GM18507 (cell line): ENCODE results near the gene EXTL1.

Source experiments
- DNase-seq: peaks from one replicate; pipeline ENCODE4 v3.0.0; 2011; ENCODE audit warnings: low read depth; ENCODE audit not compliant: insufficient read length; ENCODE audit errors: extremely low spot score
- FAIRE-seq: peaks from 2 replicates; lab custom pipeline; 2011; peaks lifted over from hg19 to GRCh38; lab: Jason Lieb, UNC

EXTL1 gene

DNA sequence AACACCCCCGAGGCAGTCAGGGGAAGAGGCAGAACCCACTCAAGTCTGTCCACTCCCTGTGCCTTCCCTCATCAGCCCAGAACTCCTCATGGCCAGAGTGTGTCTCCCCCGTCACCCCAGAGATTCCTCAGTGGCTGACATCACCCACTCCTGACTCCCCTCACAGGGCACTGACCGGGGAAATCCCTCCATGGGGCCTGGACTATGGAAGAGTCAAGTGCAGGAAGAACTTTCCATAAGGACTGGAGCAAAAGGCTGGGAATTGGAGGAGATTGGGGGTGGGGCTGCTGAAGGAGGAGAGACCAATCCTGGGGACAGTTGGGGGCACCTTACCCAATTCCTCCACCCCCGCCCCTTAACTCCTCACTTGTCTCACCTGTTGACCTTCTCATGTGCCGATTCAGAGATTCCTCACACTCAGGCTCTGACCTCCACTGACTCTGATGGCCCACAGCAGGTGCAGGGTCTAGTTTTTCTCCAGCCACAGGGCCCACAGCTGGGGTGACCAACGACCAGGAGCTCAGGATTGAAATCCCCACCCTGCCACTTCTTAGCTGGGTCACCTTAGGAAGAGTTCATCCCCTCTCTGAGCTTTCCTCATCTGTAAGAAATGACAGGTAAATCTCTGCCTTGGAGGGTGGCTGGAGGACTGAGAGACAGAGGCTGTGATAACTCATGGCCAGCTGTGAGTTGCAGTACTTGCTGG, 481 bp upstream of the EXTL1 start:
- FAIRE-seq: no peak

DNA sequence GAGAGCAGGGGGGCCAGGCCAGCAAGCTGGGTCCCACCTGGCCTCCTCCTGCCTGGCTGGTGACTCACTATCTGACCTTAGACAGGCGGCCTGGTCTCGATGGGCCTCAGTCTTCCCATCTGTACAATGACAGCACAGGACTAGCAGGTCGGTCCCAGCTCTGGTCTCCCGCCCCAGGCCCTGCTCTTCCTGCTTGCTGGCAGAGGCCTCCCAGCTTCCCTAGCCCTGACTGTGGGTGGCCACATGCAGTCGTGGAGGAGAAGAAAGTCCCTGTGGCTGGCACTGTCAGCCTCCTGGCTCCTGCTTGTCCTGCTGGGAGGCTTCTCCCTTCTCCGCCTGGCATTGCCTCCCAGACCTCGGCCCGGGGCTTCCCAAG, 817 bp downstream of the EXTL1 start:
- no peak for DNase-seq
- no peak for FAIRE-seq

More for the DNA sequence above, 481 bp upstream of the EXTL1 start:
- DNase-seq: no peak

DNA sequence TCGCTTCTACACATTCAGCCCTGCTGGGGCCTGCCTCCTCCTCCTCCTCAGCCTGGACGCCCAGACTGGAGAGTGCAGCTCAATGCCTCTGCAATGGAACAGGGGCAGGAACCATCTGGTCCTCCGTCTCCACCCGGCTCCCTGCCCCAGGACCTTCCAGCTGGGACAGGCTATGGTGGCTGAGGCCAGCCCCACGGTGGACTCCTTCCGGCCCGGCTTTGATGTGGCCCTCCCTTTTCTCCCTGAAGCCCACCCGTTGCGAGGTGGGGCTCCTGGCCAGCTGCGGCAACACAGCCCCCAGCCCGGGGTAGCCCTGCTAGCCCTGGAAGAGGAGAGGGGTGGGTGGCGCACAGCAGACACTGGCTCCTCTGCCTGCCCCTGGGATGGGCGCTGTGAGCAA, 1.4 kb downstream of the EXTL1 start:
- DNase-seq (no peak), FAIRE-seq (no peak)

DNA sequence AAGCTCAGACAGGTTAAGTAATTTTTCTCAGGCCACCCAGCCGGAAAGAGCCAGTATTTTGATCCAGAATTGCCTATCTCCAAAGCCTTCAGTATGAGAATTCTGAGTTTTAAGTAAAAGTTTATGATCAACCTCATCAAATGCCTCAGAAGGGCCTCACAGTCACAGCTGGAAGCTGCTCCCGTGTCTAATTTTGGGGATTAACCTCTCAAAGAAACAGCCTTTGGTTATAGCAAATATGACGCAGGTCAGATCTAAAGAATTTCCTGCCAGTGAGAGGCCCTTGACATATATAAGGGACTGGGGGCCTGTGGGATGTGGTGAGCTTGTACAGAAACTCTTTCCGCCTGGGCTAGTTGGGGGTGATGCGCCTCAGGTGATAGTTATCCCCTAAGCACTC, 2.3 kb downstream of the EXTL1 start:
- FAIRE-seq (no peak), DNase-seq (no peak)

DNA sequence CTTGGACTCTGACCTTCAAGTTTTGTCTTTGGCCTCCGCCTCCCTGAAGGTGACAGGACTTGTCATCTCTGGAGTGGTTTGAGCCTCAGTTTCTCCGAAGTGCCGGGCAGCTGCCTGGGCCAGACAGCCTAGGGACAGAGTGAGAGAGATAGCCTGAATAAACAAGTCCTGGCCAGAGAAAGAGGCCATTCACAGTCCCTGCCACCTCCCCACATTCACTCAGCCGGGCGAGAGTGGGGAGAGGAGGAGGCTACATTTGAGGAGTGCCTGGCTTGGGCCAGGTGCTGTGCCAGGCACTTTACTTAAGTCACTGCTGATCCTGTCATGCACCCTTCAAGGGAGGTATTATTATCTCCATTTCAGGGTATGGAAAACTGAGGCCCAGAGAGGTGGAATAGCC, 3.5 kb downstream of the EXTL1 start:
- DNase-seq (no peak), FAIRE-seq (no peak)

DNA sequence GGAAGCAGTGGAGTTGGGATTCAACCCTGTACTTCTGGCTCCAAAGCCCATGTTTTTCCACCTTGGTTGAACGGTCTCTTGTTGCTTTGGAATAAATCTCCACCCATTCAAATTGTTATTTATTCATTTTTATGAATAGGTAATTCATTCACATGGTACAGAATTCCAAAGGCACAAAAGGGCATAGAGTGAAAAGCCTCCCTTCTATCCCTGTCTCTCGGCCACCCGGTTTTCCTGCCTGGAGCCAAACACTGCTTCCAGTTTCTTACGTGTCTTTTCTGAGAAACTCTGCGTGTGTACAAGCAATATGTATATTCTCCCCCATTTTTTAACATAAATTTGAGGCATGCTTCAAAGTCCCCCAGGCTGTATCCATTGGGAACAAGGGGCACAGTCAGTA, 3.9 kb downstream of the EXTL1 start:
- FAIRE-seq (no peak), DNase-seq (no peak)

DNA sequence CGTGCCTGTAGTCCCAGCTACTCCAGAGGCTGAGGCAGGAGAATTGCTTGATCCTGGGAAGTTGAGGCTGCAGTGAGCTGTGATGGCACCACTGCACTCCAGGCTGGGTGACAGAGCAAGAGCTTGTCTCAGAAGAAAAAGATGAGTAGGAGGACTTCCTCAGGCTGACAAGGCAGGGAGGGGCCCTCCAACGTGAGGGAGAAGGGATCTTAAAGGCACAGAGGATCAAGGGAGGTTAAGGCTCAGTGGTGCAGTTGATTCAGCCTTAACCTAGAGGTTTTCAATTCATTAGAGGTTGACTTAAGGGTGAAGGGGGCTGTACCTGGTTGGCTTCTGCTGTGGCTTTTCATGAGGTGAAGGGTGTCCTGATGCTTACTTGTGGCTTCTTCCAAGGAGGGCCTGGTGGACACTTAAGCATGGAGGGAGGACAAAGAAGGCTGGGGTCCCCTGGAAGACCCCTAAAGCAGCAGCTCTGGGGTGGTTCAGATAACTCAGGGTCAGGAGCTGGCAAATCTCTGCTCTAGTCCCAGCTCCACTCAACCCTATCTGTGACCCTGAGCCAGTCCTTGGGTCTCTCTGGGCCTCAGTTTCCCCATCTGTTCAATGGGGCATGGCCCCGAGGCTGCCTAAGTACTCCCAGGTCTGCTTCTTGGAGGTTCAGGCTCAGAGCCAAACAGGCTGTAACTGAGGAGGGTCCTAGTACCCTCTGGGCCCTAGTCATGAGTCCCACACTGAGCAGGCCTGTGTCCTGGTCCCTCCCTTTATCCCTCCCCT, 6.3 kb downstream of the EXTL1 start:
- DNase-seq (no peak), FAIRE-seq (no peak)

DNA sequence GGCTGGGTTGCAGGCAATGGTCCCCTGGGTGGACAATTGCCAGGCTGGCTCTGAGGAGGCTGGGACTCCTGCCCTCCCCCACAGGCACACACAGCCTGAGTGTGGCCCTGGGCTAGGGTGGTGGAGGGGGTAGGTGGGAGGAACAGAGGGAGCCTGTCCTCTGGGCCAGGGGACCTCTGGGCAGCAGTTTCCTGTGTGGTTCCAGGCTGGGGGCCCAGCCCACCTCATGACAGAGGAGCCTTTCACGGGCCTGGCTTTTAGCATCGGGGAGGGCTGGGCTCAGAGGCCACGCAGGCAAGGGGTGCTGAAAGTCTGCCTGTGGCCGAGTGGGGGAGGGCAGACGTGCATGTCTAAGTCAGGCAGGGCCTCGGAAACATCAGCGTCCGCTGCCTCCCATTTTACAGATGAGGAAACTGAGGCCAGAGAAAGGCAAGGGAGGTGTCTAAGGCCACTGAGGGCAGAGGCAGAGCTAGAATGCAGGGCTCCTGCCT, 7.0 kb downstream of the EXTL1 start:
- DNase-seq (no peak), FAIRE-seq (no peak)

DNA sequence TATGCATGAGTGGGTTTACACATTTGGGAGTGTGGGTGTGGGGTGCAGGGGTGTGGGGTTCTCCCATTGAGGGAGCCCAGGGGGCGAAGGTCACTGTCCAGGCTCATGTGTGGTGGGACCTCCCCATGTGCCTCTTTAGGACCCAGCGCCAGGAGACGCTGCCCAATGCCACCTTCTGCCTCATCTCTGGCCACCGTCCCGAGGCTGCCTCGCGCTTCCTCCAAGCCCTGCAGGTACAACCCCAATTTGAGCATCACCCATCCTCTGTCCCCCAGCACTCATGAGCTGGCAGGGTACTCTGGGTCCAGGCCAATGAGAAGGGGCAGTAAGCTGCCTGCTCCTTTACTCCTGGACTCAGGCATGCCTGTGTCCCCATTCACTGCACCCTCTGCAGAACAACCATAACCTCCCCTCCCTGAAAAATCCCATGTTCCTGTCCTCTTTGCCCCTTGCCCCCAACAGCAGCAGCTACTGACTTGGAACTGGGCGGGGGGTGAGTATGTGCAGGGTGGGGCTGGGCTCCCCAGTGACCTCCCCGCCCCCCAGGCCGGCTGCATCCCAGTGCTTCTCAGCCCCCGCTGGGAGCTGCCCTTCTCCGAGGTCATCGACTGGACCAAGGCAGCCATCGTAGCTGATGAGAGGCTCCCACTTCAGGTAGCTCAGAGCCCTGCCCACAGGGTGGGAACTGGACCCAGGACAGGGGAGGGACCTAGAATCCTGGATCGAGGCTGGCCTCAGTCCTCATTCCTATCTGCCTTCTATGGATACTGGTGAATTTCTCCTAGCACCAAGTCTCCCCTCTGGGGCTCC, 7.7 kb downstream of the EXTL1 start:
- no peak for FAIRE-seq

DNA sequence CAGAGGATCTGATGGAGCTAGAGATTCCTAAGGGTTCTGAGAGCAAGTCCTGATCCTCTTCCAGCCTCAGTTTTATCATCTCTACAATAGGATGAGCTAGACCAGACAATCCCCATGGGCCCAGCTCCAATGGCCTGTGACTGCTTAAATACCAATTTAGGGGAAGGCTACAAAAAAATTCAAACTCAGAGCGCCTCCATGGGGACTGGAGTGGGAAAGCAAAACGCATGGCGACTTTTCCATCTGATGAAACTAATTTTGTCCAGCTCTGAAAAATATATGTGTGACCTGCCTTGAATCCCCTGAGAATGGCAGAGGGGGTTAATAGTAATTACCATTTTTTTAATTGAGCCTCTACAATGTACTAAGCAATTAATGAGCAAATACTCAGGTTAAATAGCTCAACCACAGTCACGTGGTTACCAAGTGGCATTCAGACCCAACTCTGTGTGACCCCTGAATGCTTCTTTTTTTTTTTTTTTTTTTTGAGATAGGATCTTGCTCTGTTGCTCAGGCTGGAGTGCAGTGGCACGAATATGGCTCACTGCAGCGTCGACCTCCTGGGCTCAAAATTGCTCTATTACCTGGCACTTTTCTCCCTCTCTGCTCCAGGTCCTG, 8.4 kb downstream of the EXTL1 start:
- DNase-seq: no peak
- FAIRE-seq: no peak

More for the DNA sequence above, 7.7 kb downstream of the EXTL1 start:
- no peak for DNase-seq

DNA sequence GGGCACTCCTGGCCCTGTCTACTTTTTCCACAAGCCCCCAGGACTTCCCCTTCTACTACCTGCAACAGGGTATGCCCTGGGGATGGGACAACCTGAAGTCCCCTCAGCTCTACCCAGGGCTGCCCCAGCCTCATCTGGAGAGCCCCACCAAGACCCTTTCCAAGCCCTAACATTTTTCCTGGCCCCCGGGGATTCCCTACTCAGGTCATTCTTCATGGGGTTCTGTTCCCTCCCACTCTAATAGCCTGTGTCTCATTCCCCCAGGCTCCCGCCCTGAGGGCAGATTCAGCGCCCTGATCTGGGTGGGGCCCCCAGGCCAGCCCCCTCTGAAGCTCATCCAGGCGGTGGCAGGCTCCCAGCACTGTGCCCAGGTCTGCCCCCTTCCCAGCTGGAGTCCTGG, 9.6 kb downstream of the EXTL1 start:
- FAIRE-seq (no peak), DNase-seq (no peak)

DNA sequence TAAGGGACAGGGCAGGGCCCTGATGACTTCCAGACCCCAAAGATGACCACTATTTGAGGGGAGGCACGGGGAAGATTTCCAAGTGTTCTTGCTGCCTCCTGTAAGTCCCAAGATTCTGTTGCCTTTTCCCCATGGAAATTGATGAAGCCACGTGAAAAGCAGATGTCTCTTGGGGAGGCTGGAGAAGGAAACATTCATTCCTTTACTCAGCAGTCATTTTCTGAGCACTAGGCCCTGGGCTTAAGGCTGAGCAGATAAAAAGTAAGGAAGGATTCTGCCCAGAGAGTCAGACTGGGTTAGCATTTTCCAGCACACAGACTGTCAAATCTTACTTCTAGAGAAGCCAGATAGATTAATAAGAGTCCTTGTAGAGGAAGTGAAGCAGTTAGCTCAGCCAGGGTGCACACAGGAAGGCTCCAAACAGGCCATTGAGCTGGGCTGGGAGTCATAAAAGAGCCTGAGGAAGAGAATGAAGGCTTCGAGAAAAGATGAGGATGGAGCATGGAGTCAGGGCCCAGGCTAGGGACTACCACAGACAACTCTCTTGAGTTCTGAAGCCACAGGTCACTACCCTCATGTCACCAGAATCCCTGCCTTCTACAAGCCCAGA, 10.1 kb downstream of the EXTL1 start:
- FAIRE-seq (no peak), DNase-seq (no peak)

DNA sequence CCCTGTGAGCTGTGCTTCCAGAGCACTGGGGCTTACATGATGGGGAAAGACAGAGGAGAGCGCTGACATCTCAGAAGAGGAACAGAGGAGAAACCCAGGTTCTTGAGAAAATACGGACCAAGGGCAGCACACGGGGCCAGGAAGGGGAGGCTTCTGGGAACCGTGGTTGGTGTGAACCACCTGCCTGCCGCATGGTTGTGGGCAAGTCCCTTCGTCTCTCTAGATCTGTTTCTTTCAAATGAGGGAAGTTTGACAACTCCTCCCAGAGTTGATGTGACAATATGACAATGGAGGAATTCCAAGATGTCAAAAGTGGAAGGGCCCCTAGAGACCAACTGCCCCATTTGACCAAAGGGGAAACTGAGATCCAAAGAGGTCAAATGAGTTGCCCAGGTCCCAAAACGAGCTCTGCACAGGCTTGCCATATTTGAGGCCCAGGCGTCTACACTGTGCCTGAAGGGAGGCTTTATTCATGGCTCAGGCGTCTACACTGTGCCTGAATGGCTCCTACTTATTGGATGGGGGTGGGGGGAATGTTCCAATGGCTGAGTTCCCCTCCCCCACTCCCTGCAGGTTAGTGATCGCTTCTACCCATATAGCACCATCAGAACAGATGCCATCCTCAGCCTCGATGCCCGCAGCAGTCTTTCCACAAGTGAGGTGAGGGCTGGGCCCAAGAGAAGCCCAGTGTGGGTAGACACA, 11.2 kb downstream of the EXTL1 start:
- no peak for DNase-seq
- FAIRE-seq: no peak

DNA sequence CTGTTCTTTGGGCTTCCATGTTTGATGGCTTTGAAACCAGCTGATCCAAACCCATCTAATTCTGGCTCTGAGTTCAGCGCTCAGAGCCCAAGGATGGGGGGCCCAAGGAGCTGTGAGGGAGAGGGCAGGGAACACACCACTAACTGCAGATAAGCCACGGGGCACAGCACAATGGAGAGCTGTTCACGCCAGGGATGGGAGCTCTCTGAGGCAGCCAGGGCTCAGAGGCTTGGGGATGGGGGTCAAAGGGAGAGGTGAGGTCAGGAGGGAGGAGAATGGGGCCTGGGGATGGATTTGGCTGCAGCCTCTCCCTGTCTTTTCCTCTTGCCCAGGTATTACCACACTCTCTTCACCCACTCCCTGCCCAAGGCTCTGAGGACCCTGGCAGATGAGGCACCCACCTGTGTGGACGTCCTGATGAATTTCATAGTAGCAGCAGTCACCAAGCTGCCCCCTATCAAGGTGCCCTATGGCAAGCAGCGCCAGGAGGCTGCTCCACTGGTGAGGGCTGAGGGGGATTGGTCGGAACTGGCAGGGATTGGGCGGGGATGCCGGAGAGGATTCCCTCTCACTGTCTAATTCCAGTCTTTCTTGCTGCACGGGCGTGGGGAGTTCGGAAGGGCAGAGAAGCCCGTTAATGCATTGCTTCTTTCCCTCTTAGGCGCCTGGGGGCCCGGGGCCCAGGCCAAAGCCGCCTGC, 13.1 kb downstream of the EXTL1 start:
- no peak for FAIRE-seq
- DNase-seq: no peak

DNA sequence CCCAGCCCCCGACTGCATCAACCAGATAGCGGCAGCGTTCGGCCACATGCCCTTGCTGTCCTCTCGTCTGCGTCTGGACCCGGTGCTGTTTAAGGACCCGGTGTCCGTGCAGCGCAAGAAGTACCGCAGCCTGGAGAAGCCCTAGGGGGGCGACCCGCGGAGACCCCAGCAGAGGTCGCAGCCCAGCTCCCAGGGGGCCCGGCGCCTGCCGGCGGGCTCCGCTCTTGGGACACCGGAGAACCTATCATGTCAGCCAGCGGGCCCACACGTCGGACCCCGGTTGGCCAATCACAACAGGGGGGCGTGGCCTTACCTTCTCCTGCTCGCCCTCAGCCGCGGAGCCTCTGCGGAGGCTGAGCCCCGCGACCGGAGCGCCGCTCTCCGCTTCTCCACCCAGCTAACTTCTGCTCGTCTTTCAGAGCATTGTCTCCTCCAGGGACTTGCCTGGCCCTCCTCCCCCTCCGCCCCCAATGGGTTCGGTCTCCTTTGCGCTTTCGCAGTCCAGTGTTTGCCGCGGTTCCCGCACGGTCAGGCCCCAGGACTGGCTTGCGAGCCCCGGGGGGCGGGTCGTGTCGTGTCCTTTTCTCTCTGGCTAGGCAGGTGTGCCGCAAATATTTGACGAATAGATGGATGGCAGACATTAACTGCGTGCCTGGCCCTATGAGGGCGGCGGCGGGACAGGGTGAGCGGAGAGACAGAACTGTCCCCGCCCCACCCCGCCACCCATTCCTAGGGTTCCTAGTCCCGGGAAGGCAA, 13.8 kb downstream of the EXTL1 start:
- FAIRE-seq: peak; percentile 93
- peak; percentile 96 for DNase-seq

DNA sequence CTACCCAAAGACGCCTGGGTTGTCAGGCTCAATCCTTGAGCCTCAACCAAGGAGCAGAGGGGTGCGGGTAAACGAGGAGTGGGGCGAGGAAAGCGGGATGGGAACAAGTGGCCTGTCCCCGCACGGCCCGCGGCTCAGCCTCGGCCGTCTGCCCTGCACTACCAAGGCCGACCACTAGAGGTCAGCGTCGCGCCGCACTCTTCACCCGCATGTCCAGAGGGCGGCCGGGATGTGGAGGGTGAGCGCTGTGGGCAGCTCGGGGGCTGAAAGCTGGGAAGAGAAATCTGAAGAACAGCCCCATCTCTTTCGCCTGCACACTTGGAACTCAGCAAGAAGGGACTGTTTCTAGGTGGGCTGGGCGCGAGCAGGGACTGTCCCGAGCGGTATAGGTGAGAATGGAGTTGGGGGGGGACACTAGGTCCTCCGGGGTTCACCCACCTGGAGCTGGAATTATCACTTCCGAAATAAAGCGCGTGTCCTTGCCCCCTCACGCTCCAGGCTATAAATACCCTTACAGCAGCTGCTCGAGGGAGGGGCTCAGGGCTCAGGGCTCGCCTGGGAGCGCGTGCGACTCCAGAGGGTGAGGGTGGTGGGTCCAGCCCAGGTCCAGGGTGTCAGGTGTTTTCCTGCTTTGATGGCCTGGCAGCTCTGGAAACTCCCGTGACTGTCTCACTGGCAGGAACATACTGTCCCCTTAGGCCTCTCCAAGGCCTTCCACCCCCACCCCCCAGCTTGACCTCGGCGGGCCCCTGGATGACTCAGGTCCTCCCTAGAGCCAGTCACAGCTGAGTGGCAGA, 14.6 kb downstream of the EXTL1 start:
- DNase-seq (peak; percentile 85), FAIRE-seq (peak; percentile 90)

DNA sequence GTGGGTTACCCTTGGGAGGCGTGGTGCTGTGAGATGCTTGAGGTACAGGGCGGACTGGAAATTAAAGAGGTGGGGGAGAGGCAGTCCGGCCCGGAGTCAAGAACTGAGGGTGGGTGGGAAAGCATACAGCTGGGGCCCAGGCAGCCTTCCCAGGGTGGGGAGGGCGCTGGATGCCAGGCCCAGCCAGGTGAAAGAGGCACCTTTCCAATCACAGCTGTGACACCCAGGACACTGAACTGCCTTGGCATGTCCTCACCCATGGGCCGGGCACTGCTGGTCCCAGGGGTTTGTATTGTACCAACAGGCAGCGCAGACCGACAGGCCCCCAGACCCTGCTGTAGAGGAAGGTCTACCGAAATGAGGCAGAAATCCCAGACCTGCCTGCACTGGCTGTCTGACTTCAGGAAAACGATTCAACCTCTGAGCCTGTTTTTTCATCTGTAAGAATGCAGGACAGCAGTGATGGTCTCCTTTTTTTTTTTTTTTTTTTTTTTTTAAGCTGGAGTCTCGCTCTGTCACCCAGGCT, 15.2 kb downstream of the EXTL1 start:
- no peak for DNase-seq
- FAIRE-seq: no peak
